ENCODE measurements around the gene SLC7A4.
"Not testable (repeated sequence)": the region's sequence is repeated elsewhere in the genome, so short reads cannot be mapped to it uniquely, and the experiment has no call there.

The SLC7A4 gene

DNA sequence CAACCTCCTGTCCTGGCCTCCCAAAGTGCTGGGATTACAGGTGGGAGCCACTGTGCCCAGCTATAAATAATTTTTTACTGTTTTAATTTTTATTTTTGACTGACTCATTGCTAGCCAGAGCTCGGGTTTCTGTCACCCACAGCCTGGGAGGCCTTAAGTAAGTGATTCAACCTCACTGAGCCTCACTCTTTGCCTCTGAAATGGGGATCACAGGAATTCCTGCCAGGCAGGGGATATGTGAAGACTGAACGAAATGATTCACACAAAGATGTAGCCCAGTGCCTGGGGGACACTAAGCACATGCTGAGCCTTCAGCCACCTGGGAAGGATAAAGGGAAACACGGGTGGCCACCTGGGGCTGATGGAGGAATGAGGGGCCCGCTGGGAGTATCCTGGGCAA lies 9.6 kb upstream of the SLC7A4 start:
- no peak for DNase-seq (ENCODE audit: low read depth in 2 of 2)

DNA sequence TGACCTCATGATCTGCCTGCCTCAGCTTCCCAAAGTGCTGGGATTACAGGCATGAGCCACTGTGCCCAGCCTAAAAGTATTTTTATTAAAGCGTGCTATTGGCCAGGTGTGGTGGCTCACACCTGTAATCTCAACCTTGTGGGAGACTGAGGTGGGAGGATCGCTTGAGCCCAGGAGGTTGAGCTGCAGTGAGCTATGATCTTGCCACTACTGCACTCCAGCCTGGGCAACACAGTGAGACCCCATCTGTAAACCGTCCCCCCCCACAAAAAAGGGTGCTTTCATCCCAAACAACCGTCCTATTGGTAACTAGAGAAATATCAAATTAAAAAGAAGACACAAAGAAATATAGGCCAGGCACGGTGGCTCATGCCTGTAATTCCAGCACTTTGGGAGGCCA lies 6.8 kb upstream of the SLC7A4 start:
- DNase-seq (ENCODE audit: low read depth in 2 of 2), result not testable (repeated sequence)

DNA sequence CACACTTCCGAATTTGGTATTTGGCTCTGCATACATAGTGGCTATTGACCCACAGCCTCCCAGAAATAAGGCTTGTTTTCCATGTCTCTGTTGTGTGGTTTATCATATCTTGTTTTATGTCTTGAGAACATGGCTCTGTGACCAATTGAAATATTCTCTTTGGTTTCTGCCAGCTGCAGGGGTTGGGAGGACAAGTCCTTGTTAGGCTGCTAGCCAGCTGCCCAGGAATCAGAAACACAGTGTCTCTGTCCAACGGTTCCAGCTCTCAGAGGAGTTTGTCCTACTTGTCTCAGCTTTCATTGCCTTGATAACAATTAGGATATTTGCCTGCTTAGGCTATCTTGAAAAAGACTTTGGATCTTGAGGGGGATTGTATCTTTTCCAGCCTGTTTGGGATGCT lies 6.0 kb upstream of the SLC7A4 start:
- no peak for DNase-seq (ENCODE audit: low read depth in 2 of 2)

DNA sequence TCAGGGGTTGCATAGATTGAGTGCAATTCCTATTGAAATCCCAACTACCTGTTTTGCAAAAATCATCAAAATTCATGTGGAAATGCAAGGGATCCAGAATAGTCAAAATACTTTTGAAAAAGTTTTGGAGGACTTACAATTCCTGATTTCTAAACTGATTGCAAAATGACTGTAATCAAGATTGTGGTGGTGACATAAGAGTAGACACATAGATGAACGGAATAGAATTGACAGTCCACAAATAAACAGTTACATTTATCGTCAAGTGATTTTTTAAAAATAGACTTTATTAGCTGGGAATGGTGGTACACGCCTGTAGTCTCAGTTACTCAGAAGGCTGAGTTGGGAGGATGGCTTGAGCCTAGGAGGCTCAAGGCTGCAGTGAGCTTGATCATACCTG lies 2.6 kb upstream of the SLC7A4 start:
- DNase-seq (ENCODE audit: low read depth in 2 of 2), result no peak

DNA sequence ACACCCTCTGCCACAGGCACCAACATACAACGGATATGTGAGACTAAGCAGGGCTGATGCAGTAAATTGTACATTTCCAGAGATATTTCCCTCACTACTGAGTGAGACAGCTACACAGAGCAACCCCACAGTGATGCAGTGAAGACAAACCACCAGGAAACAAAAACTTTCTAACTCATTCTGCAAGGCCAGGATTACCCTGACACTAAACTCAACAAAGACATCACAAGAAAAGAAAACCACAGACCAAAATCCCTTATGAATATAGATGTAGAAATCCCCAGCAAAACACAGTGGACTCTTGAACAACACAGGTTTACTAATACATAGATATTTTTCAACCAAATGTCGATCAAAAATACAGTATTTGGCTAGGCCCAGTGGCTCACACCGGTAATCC lies 1.5 kb upstream of the SLC7A4 start:
- no peak for DNase-seq (ENCODE audit: low read depth in 2 of 2)

DNA sequence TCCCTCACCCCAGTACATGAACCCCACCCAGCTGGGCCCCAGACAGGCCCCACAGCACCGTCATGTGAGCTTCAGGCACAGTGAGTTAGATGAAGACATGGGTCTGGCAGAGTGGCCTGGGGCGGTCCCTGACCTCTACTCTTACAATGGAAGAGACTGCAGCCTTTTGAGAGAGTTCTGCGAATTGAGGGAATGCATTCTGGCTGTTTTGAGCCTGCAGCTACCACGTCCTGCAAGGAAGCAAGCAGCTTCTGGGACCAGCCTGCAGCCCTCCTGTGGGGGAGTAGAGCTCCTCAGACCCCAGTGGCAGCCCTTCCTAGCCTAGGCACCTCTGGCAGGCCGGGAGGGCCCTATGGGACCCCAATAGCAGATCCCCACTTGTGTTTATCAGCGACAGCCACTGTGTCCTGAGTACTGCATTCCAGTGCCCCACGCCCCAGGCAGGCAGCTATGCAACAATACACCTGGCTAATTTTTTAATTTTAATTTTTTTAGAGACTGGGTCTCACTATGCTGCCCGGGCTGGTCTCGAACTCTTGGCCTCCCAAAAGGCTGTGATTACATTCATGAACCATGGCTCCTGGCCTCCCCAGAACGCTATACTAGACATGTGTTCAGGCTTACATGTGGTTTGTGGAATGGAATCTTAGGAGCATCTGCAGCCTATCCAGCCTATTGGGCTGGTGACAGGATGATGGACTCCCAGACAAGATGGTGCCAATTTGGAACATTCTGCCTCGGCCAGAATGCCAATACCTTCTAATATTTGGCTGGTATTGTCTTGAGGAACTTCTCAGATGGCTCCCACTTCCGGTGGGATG lies 717 bp upstream of the SLC7A4 start:
- DNase-seq (ENCODE audit: low read depth in 2 of 2), result no peak

DNA sequence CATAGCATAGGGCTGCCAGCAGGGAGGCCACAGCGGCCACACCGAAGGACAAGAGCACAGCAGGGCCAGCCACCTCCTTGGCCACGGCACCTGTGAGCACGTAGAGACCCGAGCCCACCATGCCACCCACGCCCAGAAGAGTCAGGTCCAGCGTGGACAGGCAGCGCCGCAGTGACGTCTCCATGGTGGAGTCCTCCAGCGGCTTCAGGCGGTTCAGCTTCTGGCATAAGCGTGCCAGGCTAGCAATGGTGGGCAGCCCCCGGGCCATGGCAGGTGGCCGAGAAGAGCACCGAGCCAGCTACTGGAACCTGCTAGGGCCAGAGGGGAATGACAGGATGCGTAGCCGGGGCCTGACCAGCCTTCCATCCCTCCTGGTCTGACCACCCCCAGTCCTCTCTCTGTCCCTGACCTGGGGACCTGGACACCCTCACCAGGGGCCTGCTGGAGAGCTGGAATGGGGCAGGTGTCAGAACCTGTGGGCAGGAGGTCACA lies 770 bp downstream of the SLC7A4 start:
- DNase-seq (ENCODE audit: low read depth in 2 of 2), result no peak

DNA sequence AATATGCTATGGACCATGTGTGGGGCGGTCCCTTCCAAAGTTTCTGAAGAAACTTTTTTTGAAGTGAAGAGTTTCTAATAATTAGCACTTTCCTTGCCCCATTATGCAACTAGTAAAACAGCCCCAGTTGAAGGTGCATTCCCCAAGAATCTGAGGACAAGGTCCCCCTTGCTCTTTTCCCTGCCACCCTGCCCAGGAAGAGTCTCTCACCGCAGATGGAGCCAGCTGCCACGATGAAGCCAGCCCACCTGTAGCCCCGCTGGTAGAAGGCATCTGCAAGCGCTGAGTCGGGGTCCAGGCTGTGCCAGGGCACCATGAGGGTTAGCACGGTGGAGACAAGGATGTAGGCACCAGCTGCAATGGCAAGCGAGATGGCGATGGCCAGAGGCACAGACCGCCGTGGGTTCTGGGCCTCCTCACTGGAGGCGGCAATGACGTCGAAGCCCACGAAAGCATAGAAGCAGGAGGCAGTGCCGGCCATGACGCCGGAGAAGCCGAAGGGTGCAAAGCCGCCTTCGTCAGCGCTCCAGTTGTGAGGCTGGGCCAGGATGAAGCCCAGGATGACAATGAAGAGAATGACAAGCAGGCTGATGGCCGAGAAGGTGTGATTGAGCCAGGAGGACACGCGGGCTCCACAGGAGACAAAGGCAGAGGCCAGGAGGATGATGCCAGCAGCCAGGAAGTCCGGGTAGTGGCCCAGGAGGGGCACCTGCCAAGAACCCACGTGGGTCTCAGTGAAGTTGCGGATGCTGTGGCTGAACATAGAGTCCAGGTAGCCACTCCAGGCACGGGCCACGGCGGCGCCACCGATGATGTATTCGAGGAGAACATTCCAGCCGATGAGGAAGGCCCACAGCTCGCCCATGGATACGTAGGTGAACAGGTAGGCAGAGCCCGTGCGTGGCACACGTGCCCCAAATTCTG lies 1.5 kb downstream of the SLC7A4 start:
- DNase-seq (ENCODE audit: low read depth in 2 of 2), result no peak

DNA sequence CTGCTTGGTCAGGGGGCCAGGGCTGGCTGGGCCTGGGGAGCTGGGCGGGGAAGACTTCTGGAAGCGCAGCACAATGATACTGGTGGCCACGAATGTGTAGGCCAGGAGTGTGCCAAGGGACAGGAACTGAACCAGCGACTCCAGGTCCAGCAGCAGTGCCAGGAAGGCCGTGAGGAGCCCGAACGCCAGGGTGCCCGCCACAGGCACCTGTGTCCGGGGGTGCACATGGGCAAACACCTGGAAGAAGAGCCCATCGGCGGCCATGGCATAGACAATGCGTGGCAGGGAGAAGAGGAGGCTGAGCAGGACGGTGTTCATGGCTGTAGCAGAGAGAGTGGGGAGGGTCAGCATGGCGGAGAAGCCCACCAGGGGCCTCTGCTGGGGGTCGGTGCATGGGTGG lies 2.3 kb downstream of the SLC7A4 start:
- no peak for DNase-seq (ENCODE audit: low read depth in 2 of 2)

DNA sequence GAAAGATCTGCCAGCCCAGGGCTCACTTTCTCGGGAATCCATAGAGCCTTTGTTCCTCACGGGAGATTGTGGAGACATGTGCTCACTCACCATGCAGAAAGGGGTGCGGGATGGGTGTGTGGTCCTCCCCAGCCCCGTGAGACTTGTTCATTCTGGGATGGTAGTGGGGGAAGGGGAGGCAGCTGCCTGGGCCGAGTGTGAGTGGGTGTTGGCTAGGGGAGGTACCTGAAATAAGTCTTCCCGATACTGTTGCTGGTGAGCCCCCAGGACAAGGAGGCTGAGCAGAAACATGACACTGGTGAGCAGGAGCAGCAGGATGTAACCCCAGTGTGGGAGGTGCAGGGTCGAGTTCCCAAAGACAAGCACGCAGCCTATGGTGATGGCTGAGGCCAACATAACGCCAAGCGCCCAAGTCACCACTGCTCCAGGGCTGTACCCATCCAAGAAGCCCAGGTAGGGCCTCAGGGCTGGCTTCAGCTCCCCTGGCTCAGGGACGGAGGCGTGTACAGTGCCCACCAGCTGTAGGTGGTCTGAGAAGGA lies 2.8 kb downstream of the SLC7A4 start:
- no peak for DNase-seq (ENCODE audit: low read depth in 2 of 2)

DNA sequence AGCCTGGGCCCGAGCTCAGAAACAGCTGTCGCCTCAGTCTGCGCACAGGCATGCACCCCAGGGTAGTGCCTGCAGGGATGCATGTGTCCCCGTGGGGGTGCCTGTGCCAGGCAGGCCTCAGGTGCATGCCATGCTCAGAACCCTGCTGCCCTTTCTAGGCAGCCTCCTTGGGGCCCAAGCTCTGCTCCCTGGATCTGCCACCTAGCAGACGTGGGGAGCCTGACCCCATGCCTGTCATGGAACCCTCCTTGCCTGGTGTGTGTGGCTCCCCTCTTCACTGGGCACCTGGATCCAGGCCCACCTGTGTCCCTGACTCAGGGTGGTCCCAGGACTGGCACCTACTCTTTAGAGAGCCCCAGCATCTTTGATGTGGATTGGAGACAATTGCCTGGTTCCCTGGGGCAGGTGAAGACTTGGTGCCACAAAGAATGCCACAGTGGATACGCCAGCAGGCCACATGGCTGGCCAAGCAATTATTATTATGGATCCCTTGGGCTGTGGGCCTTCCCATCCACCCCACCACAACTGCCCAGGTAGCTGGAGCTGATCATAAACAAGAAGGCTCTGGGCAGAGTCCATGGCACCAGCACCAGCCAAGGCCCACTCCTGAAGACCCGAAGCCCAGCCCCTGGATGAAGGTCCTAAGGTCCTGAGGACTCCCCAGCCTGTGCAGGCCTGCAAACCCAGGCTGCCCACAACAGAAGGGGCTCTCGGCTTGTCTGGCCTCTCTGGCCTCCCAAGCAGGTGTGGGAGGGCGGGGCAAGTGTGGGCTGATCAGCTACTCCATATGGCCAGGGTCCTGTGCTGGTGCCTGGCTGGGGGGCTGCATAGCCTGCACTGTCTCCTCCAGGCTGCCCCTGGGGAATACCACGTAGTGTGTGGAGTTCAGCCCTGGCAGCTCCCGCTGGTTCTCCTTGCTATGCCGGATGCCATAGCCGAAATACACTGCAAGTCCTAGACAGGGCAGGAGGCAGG lies 3.8 kb downstream of the SLC7A4 start:
- DNase-seq (ENCODE audit: low read depth in 2 of 2), result no peak

DNA sequence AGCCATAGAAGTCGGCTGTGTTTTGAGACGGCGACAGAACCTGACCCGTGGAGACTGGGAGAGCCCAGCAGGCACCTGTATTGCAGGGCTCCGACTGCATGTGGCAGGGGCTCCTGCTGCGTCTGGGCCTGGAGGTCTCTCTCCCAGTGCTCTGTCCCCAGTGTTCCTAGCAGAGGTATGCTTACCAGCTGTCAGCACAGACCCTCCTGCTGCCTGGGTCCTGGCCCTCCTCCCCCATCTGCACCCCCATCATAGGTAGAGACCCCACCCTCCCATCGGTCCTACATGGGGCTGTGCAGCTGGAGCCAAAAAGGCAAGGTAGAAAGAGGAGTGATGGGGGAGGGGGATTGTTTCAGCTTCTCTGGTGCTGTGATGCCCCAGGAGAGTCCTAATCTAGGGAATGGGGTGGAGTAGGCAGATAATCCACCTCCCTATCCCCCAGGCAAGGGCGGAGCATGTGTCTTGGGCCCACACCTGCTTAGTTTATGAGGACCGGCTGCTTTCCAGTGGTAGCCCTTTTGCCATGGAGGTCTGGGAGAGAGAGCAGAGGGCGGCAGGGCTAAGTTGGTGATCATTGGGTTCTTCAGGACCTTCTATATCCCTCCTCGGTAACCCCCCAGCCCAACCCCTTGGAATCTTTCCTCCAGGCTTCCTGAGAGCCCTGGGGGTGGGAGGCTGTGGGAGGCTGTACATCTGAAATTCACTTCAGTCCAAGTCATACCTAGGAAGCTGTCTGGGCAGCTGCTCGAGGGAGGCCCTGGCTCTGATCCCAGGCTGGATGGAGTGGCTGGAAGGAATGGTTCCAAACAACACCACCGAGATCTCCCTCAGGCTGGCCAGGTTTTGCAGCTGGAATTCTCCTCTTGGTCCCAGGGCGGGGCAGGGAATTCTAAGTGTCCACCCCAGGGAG lies 5.3 kb downstream of the SLC7A4 start:
- no peak for DNase-seq (ENCODE audit: low read depth in 2 of 2)

DNA sequence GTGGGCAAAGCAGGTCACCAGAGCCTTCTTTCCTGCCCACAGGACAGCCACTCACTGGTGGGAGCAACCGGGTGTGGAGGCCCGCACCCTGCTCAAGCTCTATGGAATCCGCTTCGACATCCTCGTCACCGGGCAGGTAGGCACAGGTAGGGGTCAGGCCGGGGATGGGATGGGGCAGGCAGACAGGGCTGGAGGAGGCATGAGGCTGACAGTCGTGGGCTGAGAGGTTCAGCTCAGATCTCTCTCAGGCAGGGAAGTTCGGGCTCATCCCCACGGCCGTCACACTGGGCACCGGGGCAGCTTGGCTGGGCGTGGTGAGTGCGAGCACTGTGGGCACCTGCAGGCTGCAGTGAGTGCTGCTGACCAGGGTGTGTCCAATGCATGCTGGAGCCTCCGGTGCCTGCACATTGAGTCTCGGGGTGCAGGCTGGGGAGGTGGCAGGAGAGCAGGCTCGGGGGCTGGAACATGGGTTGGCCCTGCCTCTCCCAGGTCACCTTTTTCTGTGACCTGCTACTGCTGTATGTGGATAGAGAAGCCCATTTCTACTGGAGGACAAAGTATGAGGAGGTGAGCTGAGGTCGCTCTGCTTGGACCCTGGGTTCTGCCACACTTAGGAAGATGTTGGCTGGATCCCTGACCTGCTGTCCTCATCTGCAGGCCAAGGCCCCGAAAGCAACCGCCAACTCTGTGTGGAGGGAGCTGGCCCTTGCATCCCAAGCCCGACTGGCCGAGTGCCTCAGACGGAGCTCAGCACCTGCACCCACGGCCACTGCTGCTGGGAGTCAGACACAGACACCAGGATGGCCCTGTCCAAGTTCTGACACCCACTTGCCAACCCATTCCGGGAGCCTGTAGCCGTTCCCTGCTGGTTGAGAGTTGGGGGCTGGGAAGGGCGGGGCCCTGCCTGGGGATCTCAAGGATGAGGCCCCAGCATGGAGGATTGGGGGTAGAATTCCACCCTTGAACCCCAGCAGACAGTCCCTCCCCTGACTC lies 6.3 kb downstream of the SLC7A4 start:
- no peak for DNase-seq (ENCODE audit: low read depth in 2 of 2)

DNA sequence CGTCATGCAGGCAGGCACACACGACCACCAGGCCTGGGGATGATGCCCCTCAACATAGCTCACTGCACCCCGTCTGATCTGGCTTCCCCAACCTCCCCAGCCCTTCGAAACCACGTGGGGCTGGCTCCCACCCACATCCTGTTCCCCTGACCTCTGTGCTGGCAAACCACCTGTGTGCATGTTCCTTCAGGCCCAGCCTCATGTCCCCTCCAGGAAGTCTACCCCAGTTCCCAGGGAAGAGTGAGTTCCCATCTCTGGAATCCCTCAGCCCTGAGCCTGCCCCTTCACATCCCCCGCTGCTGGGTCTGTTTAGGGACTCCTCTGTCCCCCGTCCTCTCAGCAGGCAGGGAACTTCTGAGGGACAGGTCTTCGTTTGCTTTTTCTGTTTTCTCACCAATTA lies 7.1 kb downstream of the SLC7A4 start:
- no peak for DNase-seq (ENCODE audit: low read depth in 2 of 2)

DNA sequence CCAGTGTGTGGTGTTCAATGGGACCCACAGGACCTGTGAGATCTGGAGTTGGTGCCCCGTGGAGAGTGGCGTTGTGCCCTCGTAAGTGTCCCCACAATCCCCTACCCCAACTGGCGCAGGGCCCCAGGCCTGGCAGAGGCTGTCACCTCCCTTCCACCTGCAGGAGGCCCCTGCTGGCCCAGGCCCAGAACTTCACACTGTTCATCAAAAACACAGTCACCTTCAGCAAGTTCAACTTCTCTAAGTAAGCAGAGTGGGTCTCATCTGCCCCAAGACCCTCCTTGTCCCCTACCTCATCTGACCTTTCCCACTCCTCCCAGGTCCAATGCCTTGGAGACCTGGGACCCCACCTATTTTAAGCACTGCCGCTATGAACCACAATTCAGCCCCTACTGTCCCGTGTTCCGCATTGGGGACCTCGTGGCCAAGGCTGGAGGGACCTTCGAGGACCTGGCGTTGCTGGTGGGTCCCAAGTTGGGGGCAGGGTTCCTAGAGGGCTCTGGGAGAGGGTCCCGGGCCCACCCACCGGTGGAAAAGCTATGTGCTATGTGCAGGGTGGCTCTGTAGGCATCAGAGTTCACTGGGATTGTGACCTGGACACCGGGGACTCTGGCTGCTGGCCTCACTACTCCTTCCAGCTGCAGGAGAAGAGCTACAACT lies 9.3 kb downstream of the SLC7A4 start:
- DNase-seq (ENCODE audit: low read depth in 2 of 2), result no peak

DNA sequence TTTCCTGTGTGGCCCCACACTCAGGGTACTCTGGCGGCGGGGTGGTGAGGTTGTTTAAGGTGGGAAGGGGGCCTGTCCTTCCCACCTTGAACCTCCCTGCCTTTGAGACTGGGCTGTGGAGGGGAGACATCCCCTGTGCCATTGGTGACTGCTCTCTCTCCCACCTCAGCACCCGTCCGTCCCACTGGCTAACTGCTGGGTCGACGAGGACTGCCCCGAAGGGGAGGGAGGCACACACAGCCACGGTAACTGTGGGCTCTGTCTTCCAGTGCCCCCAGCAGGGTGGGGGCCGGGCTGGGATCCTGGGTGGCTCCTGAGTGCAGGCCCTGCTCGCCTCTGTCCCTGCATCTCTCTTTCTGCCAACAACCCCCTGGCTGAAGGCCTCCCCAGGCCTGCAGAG lies 9.9 kb downstream of the SLC7A4 start:
- DNase-seq (ENCODE audit: low read depth in 2 of 2), result no peak

DNA sequence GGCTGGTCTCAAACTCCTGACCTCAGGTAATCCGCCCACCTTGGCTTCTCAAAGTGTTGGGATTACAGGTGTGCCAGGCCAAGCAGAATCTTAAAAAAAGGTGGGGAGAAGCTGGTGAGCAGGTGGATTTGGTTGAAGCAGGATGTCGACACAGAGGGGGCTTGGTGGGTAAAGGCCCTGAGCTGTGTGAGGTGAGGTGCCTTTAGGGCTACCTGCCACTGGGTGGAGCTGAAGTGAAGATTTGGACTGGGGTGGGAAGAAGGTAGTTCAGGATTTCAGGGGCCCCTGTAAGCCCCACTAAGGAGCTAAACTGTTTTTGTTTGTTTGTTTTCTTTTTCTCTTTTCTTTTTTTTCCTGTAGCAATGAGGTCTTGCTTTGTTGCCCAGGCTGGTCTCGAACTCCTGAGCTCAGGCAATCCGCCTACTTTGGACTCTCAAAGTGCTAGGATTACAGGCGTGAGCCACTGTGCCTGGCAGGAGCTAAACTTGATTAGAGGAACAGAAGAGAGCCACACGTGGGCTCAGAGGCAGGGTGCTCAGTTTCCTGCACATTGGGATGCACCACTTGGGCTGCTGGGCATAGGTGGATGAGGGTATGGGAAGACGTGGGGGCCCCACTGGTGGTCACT lies 11.4 kb downstream of the SLC7A4 start:
- no peak for DNase-seq (ENCODE audit: low read depth in 2 of 2)

DNA sequence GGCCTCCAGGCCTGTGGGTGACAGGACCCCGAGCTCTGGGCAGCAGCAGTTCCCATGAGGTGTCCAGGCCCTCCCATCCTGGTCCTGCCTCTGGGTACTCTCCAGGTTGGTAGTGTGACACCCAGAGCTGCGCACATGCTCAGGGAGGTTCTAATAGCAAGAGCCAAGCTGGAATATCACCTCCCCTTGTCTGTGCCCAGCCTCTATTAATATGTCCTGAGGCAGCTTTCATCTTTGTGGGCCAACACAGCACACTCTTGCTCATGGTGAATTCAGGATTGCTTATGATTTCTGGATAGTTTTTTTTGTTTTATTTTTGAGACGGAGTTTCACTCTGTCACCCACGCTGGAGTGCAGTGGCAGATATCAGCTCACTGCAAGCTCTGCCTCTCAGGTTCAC lies 14.0 kb downstream of the SLC7A4 start:
- DNase-seq (ENCODE audit: low read depth in 2 of 2), result no peak

All from stimulated activated CD4-positive, alpha-beta T cell treated with anti-CD3 and anti-CD28 coated beads, Interleukin-4, amount 100 ng/mL, for 48 hours (primary cell).